MM.1S (cell line): ENCODE results near the gene PTPRG.

Experiments used
- CTCF ChIP-seq: fragments of 300-600 bp; sonication (generic); IDR thresholded peaks from 2 replicates; pipeline ENCODE4 v1.5.1; 2016; ENCODE audit warnings: antibody characterized with exemption, low read length, mixed read lengths
- EZH2 ChIP-seq: fragments of 300-600 bp; sonication (generic); optimal IDR thresholded peaks from 2 replicates; pipeline ENCODE3; 2017; ENCODE audit warnings: low read depth, mild to moderate bottlenecking, antibody characterized with exemption, low read length, mixed read lengths
- EZH2phosphoT487 ChIP-seq: fragments of 300-600 bp; sonication (generic); IDR thresholded peaks from 2 replicates; pipeline ENCODE4 v1.6.1; 2018; ENCODE audit warnings: antibody characterized with exemption, low read length

GRCh38 chr3:61591300-61591699, 29.9 kb downstream of the PTPRG start:
- TF ChIP-seq CTCF (no peak), EZH2 (no peak), EZH2phosphoT487 (no peak)
